22Rv1 (cell line): ENCODE data around the gene PRSS57.

Experiments used
- ZFX ChIP-seq: fragments of 450-650 bp; IDR thresholded peaks from 2 replicates; pipeline ENCODE4 v1.6.1; 2017; ENCODE audit warnings: antibody characterized with exemption, borderline replicate concordance
- TF ChIP-seq, protein P1 (sequence below): fragments of 450-650 bp; IDR thresholded peaks from 2 replicates; pipeline ENCODE4 v1.5.1; 2017; ENCODE audit warnings: mild to moderate bottlenecking

DNA sequence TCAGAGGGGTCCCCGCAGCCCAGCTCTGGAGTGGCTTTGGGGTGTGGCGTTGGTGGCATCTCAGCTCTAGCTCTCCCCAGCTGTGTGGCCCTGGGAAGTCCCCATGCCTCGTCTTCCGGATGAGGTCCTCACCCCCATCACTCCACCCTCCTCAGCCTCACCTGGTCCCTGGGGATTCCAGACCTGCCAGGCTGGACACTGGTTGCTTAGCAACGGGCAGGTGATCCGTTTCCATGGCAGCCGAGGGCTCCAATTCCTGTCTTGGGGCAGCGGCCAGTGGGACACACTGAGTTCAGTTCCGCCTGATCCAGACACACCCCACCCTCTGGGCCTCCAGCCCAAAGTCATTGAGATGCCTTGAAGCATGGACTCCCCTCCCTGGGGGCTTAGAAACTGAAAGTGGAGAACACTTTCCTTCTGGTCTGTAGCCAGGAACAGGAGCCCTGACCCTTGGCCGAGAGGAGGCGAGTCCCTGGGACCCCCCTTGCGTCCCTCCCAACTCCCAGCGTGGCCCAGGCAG is 48.0 kb upstream of the PRSS57 start:
- TF ChIP-seq, protein P1, sequence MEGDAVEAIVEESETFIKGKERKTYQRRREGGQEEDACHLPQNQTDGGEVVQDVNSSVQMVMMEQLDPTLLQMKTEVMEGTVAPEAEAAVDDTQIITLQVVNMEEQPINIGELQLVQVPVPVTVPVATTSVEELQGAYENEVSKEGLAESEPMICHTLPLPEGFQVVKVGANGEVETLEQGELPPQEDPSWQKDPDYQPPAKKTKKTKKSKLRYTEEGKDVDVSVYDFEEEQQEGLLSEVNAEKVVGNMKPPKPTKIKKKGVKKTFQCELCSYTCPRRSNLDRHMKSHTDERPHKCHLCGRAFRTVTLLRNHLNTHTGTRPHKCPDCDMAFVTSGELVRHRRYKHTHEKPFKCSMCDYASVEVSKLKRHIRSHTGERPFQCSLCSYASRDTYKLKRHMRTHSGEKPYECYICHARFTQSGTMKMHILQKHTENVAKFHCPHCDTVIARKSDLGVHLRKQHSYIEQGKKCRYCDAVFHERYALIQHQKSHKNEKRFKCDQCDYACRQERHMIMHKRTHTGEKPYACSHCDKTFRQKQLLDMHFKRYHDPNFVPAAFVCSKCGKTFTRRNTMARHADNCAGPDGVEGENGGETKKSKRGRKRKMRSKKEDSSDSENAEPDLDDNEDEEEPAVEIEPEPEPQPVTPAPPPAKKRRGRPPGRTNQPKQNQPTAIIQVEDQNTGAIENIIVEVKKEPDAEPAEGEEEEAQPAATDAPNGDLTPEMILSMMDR, result no peak
- no peak for TF ChIP-seq ZFX
